GM11168 (cell line): ENCODE data around the gene COA1.
"Not testable (repeated sequence)": the region's sequence is repeated elsewhere in the genome, so short reads cannot be mapped to it uniquely, and the experiment has no call there.

Source experiments
- in situ Hi-C: fragments of 300-500 bp; cut with MboI; formaldehyde crosslinking; loops from one replicate; pipeline ENCODE4 v1.12.0; 2022; ENCODE audit warnings: low sequenced_read_pairs; ENCODE audit not compliant: unreplicated experiment

Gene COA1

GRCh38 chr7:43639858-43640491 lies 89.3 kb downstream of the COA1 start:
- in situ Hi-C loops = no loop called here

DNA sequence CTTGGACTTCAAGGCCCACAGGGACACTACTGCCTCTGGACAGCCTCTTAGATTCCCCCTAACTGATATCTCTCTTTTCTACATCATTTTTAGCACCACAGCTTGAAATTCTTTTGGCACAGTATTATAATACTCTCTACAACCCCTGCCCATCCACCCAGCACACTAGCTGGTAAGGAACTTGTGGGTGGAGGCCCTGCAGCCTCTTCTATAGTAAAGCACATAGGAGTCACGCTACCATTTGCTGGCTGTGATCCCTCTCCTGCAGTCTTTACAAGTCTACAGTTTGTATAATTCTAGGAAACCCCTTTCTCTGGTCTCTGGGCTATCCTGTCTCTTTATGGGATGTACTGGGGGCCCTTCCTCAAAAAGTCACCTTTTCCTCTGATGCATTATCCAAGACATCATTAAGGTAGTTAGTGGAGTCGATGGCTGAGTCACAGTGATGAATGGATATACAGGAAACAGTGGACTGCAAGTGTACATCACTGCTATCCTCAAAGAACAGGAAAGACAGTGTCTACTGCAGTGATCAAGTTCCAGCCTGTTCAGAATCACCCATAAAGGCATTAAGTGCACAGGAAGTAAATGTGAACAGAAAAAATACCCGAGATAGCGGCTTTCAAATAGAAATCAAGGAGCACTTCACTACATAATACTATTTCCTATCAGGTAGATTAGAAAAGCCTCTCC lies 92.1 kb downstream of the COA1 start:
- in situ Hi-C loops = no loop called here

DNA sequence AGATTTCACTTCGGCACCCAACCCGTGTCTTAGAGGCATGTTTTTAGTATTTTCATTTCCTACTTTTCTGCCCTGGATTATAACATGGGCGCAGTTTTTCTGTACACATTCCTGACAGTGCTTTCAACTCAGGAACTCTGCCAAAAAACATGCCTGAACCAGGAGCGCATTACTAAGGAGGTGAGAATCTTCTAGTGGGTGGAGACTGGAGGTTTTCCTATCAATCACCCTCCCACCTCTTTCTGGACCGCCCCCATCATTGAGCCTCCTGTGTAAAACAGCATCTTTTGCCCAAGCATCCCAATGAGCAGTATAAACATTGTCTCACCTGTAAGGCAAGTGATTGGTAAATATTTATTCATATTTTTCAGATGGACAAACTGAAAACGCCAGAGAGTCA lies 93.2 kb downstream of the COA1 start:
- in situ Hi-C loops = no loop called here

- in situ Hi-C loops = no loop called here
Measured at GRCh38 chr7:43634384-43634783, 94.9 kb downstream of the COA1 start.

DNA sequence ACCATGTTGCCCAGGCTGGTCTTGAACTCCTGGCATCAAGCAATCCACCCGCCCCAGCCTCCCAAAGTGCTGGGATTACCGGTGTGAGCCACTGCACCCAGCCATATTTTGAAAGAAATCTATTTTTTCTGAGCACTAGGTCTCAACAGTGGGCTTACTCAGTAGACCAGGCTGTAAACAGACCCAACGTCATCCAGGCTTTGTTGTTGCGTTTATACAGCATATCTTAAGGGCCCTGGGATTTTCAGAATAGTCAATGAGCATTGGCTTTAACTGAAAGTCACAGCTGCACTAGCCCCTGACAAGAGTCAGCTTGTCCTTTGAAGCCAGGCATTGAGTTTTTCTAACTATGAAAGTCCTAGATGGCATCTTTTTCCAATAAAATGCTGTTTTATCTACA lies 96.6 kb downstream of the COA1 start:
- in situ Hi-C loops = no loop called here

DNA sequence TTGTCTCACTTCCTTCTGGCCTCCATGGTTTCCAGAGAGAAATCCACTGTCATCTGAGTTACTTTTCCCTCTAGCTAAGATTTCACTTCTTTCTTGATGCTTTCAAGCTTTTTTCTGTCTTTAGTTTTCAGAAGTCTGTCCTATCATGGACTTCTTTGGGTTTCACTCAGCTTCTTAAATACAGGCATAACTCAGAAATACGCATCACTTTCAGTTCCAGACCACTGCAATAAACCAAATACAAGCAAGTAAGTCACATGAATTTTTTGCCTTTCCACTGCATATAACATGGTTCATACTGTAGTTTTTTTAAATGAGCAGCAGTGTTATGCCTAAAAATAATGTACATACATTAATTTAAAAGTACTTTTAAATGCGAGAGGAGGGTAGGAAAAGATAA lies 97.8 kb downstream of the COA1 start:
- in situ Hi-C loops = no loop called here

DNA sequence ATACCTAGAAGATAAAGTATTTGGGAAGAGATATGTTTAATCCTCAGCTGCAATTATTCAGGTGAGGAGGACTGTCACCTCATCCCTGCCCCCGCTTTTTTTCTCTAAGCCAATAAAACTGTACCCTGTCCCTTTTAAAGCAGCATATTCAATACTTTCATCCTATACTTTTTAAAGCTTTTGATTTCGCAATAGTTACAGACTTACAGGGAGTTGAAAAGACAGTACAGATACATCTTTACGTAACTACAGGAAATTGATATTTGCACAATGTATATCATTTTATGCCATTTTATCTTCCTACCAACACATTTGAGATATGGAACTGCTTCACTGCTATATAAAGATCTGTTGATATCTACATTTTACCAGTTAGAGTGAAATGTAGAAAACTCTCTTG lies 98.8 kb downstream of the COA1 start:
- in situ Hi-C loops = no loop called here

- in situ Hi-C loops = no loop called here
Measured at GRCh38 chr7:43629857-43630256, 99.5 kb downstream of the COA1 start.

DNA sequence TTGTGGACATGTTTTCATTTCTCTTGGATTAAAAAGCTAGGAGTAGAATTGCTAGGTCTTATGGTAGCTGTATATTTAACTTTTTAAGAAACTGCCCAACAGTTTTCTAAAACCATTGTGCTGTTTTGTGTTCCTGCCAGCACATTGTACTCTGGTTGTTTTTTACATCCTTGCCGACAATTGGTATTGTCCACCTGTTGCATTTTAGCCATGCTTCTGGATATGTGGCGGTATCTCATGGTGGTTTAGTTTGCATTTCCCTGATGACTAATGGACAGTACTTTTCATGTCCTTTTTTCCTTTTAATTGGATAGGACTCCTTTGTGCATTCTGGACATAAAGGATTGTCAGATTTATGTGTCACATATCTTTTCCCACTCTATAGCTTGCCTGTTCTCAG lies 100.9 kb downstream of the COA1 start:
- in situ Hi-C loops = no loop called here

DNA sequence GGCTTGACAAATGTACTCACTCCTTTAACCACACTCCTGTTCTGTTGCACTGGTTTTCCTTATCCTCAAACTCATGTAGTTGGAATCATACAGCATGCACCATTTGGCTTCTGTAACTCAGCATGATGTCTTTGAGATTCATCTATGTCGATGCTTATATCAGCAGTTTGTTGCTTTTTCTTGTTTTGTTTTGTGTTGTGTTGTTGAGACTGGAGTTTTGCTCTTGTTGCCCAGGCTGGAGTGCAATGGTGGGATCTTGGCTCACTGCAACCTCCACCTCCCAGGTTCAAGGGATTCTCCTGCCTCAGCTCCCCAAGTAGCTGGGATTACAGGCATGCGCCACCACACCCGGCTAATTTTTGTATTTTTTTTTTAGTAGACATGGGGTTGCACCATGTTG lies 101.5 kb downstream of the COA1 start:
- in situ Hi-C loops = not testable (repeated sequence)

DNA sequence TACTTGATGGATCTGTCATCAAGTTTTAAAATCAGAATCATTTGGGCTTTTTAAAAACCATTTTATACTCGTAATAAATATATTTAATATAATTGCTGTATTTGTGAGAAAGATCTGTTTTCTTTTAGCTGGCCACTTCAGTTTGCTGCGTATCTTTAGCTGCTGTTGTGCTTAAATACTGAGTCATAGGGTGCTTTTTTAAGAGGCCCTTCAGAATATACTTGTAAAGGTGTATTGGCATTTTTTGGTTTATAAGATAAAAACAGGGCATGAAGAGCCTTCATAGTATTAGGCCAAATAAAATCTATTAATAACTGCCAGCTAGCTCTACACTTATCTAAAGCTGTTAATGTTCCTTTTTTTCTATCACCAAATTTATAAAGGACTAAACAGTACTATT lies 102.6 kb downstream of the COA1 start:
- in situ Hi-C loops = no loop called here

DNA sequence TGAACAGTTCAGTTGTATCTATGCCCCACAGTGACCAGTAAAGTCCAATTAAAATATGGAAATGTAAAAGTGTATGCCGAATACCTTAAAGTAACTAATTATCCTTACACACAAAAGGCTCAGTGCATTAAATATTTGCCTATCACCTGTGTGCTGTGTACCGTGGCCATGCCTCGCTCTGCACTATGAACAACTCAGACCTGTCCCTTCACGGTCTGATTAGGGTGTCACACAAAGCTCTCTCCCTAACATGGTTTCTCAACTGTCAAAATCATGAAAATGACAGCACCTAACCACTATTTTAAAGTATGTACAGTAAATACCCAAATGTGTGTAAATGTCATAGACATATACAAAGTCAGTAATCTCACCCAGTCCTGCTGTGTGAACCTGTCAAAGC lies 103.3 kb downstream of the COA1 start:
- in situ Hi-C loops = no loop called here

DNA sequence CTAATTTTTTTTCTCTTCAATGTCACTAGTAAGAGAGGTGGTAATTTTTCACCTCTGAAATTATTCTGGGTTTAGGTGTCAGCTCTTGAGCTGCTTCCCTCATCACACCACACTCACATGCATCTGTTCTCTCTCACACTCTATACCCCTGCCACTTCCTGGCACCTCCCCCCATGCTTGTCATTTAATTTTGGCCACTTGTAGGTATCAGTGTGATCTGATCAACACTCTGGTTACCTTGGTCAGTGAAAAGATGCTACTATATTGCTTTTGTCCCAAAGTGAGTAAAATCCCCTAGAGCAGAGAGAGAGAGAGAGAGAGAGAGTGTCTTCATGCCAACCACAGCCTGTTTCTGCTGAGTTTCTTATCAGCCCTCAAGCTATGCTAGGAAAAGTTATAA lies 103.9 kb downstream of the COA1 start:
- in situ Hi-C loops = no loop called here

- in situ Hi-C loops = no loop called here
Measured at GRCh38 chr7:43624156-43624555, 105.2 kb downstream of the COA1 start.

- in situ Hi-C loops = no loop called here
Measured at GRCh38 chr7:43621729-43622448, 107.4 kb downstream of the COA1 start.

- in situ Hi-C loops = no loop called here
Measured at GRCh38 chr7:43619213-43620012, 109.9 kb downstream of the COA1 start.

DNA sequence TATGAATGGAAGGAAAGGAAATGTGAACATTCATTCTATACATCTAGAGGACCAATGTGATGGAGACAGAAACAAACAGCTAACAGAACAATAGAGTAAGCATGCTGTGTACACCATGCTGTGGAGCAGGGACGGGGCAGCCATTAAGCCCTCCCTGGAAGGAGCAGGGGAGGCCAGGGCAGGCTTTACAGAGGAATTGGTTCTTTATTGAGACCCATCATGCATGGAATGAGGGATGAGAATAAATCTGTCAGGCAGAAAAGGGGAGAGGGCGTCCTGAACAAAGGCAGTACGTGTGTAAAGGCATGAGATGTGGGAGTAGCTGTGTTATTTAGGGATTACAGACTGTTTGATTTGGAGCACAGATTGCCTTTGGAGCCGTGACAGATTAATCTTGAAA lies 111.2 kb downstream of the COA1 start:
- in situ Hi-C loops = no loop called here

DNA sequence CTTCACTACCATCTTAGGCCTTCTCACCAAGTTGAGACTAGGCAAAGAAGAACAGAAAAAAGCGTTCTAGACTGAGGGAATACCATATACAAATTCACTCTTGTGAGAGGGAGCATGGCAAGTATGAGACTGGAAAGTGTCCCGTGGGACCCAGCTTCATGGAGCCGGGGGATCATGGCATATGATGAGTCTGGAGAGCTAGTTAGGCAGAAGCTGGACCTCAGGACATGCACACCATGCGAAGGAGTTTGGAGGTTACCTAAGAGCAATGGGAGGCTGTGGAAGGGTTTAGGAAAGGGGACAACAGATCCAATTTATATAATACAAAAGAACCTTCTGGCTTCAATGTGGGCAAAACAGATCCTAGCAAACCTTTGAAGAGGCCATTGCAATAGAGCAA lies 112.3 kb downstream of the COA1 start:
- in situ Hi-C loops = no loop called here

DNA sequence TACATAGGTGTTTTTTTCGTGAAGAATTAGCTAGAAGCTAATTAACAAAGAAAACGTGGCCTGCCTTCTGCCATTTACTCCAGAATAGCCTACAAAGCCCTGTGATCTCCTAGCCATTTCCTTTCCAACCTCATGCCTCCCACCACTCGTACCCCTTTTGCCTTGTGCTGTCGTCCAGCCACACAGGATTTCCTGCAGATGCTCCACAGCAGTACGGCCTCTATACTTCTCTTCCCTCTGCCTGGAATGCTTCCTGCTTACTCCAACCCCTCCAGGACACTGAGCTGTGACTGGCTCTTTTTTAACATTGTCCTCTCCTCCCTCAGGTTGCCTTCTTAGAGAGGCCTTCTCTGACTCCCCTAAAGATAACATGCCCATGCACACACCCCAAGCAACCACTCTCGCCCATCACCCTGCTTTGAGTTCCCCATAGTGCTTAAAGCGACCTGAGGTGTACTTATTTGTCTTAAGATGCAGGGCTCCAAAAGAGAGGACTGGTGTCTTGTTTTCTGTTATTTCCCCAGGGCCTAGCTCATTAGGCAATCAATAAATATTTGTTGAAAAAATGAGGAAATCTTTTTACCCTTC lies 113.7 kb downstream of the COA1 start:
- in situ Hi-C loops = no loop called here
